HepG2 (cell line): Measurements from ENCODE around the gene ONECUT3. TPM values are rescaled to one million over a fixed set of nuclear protein-coding genes. Genes with fewer than 3 reads are reported as not detected.
A peak's percentile ranks its signal among the peaks of the same experiment; 100 is the strongest.

Experiments used
- ATAC-seq: fragments of 200-7000 bp; cut with Tn5 transposase; 3 replicates; pipeline ENCODE4 v1.9.1; 2020; ENCODE audit warnings: mild to moderate bottlenecking, moderate library complexity
- BruUV-seq: library from RNA; stranded (reverse); fragments of 400-500 nt; replicated peaks from 2 replicates; lab custom pipeline; 2021; lab: Mats Ljungman, UMichigan
- CTCF ChIA-PET: fragments of 300-600 bp; formaldehyde crosslinking; extraction: SDS; loops from one replicate; lab custom pipeline; 2021; ENCODE audit warnings: low total read pairs, inconsistent platforms, low intra/inter-chr PET ratio; lab: Yijun Ruan, JAX
- POLR2A ChIA-PET: fragments of 350-600 bp; sonication (Branson Sonifier 250); formaldehyde crosslinking; loops from one replicate; lab custom pipeline; 2020; ENCODE audit warnings: antibody characterized with exemption, inconsistent platforms; lab: Yijun Ruan, JAX
- DNase-seq: peaks from one replicate; pipeline ENCODE4 v3.0.0-alpha.2; 2015; ENCODE audit warnings: low spot score
- FAIRE-seq: peaks from 3 replicates; lab custom pipeline; 2011; peaks lifted over from hg19 to GRCh38; lab: Jason Lieb, UNC
- H2AFZ ChIP-seq: one replicate; pipeline ENCODE4 v1.6.1; 2011; ENCODE audit warnings: low read length, inconsistent platforms
- H3K27ac ChIP-seq: fragments of 300-600 bp; 3 replicates; pipeline ENCODE4 v1.8.0; 2011; ENCODE audit warnings: mixed run types, mild to moderate bottlenecking, mixed read lengths, low read length, inconsistent platforms; ENCODE audit not compliant: insufficient read depth; ENCODE audit errors: extremely low read length
- H3K27me3 ChIP-seq, 2 experiments: fragments of 200-600 bp in 1 of 2; 2 replicates in 1 of 2; 3 replicates in 1 of 2; pipeline versions ENCODE4 v1.6.0 to v1.8.0; 2011; ENCODE audit warnings: low read length in 2 of 2, mild to moderate bottlenecking in 2 of 2, moderate library complexity in 2 of 2, inconsistent platforms in 1 of 2; ENCODE audit not compliant: insufficient read depth in 2 of 2, control insufficient read depth in 1 of 2
- H3K36me3 ChIP-seq, 2 experiments: fragments of 200-600 bp in 1 of 2; replicated peaks in 1 of 2; 2 replicates in 1 of 2; 3 replicates in 1 of 2; pipeline versions ENCODE4 v1.5.1 to v1.8.0; 2011; ENCODE audit warnings: low read length in 2 of 2, inconsistent platforms in 1 of 2; ENCODE audit not compliant: insufficient read depth in 2 of 2, control insufficient read depth in 1 of 2
- H3K4me1 ChIP-seq: 2 replicates; pipeline ENCODE4 v1.5.1; 2012; ENCODE audit warnings: low read length, inconsistent platforms; ENCODE audit not compliant: insufficient read depth
- H3K4me2 ChIP-seq: 2 replicates; pipeline ENCODE4 v1.6.0; 2011; ENCODE audit warnings: low read depth, low read length, inconsistent platforms
- H3K4me3 ChIP-seq, 3 experiments: fragments of 200-600 bp in 1 of 3; sonication (generic), shearing (Covaris generic) in 1 of 3; replicated peaks in 1 of 3; 2 replicates each; pipeline ENCODE4 v1.5.1; 2011 to 2016; ENCODE audit warnings: low read length in 3 of 3, inconsistent platforms in 2 of 3, low read depth in 2 of 3, mild to moderate bottlenecking in 2 of 3, control low read depth in 1 of 3, mixed read lengths in 1 of 3; ENCODE audit not compliant: insufficient read depth in 1 of 3
- H3K79me2 ChIP-seq: one replicate; pipeline ENCODE4 v1.6.1; 2011; ENCODE audit warnings: low read length, inconsistent platforms; ENCODE audit not compliant: insufficient read depth
- H3K9ac ChIP-seq: 2 replicates; pipeline ENCODE4 v1.6.0; 2011; ENCODE audit warnings: mild to moderate bottlenecking, low read depth, low read length, inconsistent platforms; ENCODE audit not compliant: insufficient read depth
- H3K9me3 ChIP-seq: 2 replicates; pipeline ENCODE4 v1.5.1; 2012; ENCODE audit warnings: mild to moderate bottlenecking, low read length
- H4K20me1 ChIP-seq: 2 replicates; pipeline ENCODE4 v1.6.0; 2011; ENCODE audit warnings: inconsistent platforms, mild to moderate bottlenecking, low read length, moderate library complexity; ENCODE audit not compliant: insufficient read depth
- FOSL2 ChIP-seq: sonication (generic); formaldehyde crosslinking; IDR thresholded peaks from 2 replicates; pipeline ENCODE4 v1.4.0; 2020; ENCODE audit warnings: missing genetic modification reagents
- MXI1 ChIP-seq: IDR thresholded peaks from 3 replicates; pipeline ENCODE4 v1.6.1; 2012; ENCODE audit warnings: low read depth, low read length, inconsistent platforms, borderline replicate concordance
- SOX13 ChIP-seq, 3 experiments: fragments of 450-650 bp in 1 of 3; sonication (generic) in 1 of 3; formaldehyde crosslinking in 1 of 3; IDR thresholded peaks in 2 of 3; conservative IDR thresholded peaks in 1 of 3; 2 replicates each; pipeline versions ENCODE4 v1.5.0 to v1.6.1; 2016 to 2020; ENCODE audit warnings: antibody characterized with exemption in 1 of 3, mild to moderate bottlenecking in 1 of 3, missing compliant biosample characterization in 1 of 3, missing genetic modification reagents in 1 of 3, moderate library complexity in 1 of 3
- ZNF180 ChIP-seq: sonication (generic); formaldehyde crosslinking; IDR thresholded peaks from 2 replicates; pipeline ENCODE4 v1.4.0; 2020; ENCODE audit warnings: low read depth, missing genetic modification reagents, borderline replicate concordance
- ZNF263 ChIP-seq: sonication (generic); formaldehyde crosslinking; IDR thresholded peaks from 2 replicates; pipeline ENCODE4 v1.4.0; 2020; ENCODE audit warnings: missing genetic modification reagents
- WGBS: methylation state at CpG from one replicate; pipeline ENCODE4 v1.1.6; 2017; ENCODE audit warnings: low lambda C conversion rate; 5-methylcytosine and 5-hydroxymethylcytosine counted together
- in situ Hi-C: cut with HindIII; loops from 2 replicates; pipeline ENCODE4 v1.10.0; 2017; ENCODE audit warnings: low pct_unique_long_range_greater_than_20kb; ENCODE audit not compliant: extremely low pct_ligation_motif_present
- intact Hi-C: fragments of 100-400 bp; cut with micrococcal nuclease; formaldehyde crosslinking; loops from one replicate; pipeline ENCODE4 v1.10.0; 2022; ENCODE audit not compliant: unreplicated experiment
- polyA plus RNA-seq, 8 experiments: library from polyadenylated mRNA; depleted of rRNA in 3 of 8; stranded (reverse) in 7 of 8; unstranded in 1 of 8; fragments of >200 nt; fragmentation: Illumina TruSeq in 4 of 8; extraction: Trizol in 4 of 8; gene quantifications; 2 replicates each; pipeline versions ENCODE4 v1.2.1 to v1.2.3, GENCODE V29; 2011 to 2016; ENCODE audit warnings: low read depth in 4 of 8, missing spikeins in 1 of 8, mixed read lengths in 1 of 8; ENCODE audit not compliant: insufficient read depth in 1 of 8
- total RNA-seq, 5 experiments: library from RNA; depleted of rRNA; stranded (reverse); fragments of >200 nt; fragmentation: Illumina TruSeq; extraction: Trizol; gene quantifications; 2 replicates each; pipeline ENCODE4 v1.2.3, GENCODE V29; 2016; ENCODE audit warnings: low read depth in 1 of 5
- TF ChIP-seq, protein P1 (sequence below): sonication (generic); formaldehyde crosslinking; IDR thresholded peaks from 2 replicates; pipeline ENCODE4 v1.4.0; 2020; ENCODE audit warnings: missing genetic modification reagents
- TF ChIP-seq, protein P2 (sequence below): sonication (generic); formaldehyde crosslinking; IDR thresholded peaks from 2 replicates; pipeline ENCODE4 v1.4.0; 2020; ENCODE audit warnings: missing genetic modification reagents, borderline replicate concordance

The ONECUT3 gene
- total and polyA plus RNA-seq, 2 of the 13 experiments (the other 11 are each of a cell fraction or from before 2014, with no cell fraction given) = under 0.01 TPM; not detected in 1

DNA sequence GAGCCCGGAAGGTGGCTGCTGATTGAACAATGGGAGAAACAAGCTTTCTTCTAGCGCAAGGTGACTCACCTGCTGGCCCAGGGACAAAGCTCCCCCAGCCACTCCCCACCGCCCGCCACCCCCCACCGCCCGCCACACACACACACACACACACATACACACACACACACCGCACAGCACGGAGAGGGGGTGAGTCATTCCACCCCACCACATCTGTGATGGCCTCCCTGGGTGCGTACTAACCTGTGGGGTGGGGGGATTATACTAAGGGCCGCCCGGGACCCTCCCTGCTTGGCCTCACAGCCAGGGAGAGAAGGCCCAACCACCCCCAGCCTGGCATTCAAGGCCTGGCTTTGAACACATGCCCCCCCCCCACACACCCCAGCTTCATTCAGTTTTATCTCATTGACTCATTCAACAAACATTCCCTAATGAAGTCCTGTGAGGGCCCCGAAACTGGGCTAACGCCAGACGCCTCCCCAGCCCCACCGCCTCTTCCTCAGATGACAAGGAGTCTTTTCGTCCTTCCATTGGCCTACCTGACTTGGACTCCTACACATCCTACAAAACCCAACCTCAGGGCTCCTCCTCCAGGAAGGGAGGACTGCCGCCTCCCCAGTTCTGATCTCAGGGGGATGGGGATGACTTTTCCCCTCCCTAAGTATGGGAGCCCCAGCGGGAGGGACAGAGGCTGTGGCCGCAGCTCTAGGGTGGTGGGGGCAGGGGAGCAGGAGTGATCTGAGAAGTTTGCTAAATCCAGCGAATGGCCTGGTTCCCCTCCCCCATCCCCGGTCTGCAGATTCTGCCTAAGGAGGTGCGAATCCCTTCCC is 5.8 kb upstream of the ONECUT3 start:
- no peak overlapping the region for H2AFZ ChIP-seq
- BruUV-seq = no TSS peak
- FAIRE-seq = no peak
- no peak overlapping the region for H3K9ac ChIP-seq
- H3K27me3 ChIP-seq = peaks cover 15 to 74% of the 10 kb centered on the region in 2 experiments
- no peaks in the 10 kb centered on the region for H3K36me3 ChIP-seq
- H3K4me2 ChIP-seq = 0 out of 2 replicates have a peak overlapping the region, but pooled peaks have one; percentile 27
- in situ Hi-C loops = no loop called here
- no peaks in the 10 kb centered on the region; the same call in 1 of the 2 replicates for H4K20me1 ChIP-seq
- 0 out of 2 replicates have a peak, but pooled peaks cover 12% of the 10 kb centered on the region for H3K4me1 ChIP-seq
- intact Hi-C loops = no loop called here
- 6% methylated on average over 12 of the region's 22 CpGs for WGBS
- ChIA-PET CTCF (no interaction called here), POLR2A (interaction anchor here (1.1 kb wide), 1 partner anchor 157 kb away, joined by 3 read pairs; no protein-coding TSS in a partner anchor)
- H3K79me2 ChIP-seq = no peaks in the 10 kb centered on the region
- ATAC-seq = peak; percentile 18; the same call in 2 of the 3 replicates
- peak; percentile 66 for DNase-seq
- no peak overlapping the region for H3K27ac ChIP-seq
- H3K4me3 ChIP-seq = 0 out of 6 replicates have a peak overlapping the region, but pooled peaks of 1 of the 3 experiments have one; percentile 10
- H3K9me3 ChIP-seq = no peaks in the 10 kb centered on the region
- TF ChIP-seq MXI1 = no peak
- no peak for TF ChIP-seq SOX13 (IDR thresholded peaks at IDR 0.05)
- TF ChIP-seq SOX13 (CRISPR knock-in tag; conservative IDR thresholded peaks at IDR 0.05 in 1 of 2, IDR thresholded peaks at IDR 0.05 in 1 of 2) = 0 out of 4 replicates have a peak, but pooled peaks of 1 of the 2 experiments have one; percentile 19
- no peak for TF ChIP-seq ZNF180 (CRISPR knock-in tag)
- TF ChIP-seq, protein P1, sequence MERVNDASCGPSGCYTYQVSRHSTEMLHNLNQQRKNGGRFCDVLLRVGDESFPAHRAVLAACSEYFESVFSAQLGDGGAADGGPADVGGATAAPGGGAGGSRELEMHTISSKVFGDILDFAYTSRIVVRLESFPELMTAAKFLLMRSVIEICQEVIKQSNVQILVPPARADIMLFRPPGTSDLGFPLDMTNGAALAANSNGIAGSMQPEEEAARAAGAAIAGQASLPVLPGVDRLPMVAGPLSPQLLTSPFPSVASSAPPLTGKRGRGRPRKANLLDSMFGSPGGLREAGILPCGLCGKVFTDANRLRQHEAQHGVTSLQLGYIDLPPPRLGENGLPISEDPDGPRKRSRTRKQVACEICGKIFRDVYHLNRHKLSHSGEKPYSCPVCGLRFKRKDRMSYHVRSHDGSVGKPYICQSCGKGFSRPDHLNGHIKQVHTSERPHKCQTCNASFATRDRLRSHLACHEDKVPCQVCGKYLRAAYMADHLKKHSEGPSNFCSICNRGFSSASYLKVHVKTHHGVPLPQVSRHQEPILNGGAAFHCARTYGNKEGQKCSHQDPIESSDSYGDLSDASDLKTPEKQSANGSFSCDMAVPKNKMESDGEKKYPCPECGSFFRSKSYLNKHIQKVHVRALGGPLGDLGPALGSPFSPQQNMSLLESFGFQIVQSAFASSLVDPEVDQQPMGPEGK (CRISPR knock-in tag) = peak; percentile 55; the same call in 1 of the 2 replicates
- peak; percentile 74 for TF ChIP-seq FOSL2 (CRISPR knock-in tag)
- peak; percentile 79 for TF ChIP-seq ZNF263 (CRISPR knock-in tag)
- TF ChIP-seq, protein P2, sequence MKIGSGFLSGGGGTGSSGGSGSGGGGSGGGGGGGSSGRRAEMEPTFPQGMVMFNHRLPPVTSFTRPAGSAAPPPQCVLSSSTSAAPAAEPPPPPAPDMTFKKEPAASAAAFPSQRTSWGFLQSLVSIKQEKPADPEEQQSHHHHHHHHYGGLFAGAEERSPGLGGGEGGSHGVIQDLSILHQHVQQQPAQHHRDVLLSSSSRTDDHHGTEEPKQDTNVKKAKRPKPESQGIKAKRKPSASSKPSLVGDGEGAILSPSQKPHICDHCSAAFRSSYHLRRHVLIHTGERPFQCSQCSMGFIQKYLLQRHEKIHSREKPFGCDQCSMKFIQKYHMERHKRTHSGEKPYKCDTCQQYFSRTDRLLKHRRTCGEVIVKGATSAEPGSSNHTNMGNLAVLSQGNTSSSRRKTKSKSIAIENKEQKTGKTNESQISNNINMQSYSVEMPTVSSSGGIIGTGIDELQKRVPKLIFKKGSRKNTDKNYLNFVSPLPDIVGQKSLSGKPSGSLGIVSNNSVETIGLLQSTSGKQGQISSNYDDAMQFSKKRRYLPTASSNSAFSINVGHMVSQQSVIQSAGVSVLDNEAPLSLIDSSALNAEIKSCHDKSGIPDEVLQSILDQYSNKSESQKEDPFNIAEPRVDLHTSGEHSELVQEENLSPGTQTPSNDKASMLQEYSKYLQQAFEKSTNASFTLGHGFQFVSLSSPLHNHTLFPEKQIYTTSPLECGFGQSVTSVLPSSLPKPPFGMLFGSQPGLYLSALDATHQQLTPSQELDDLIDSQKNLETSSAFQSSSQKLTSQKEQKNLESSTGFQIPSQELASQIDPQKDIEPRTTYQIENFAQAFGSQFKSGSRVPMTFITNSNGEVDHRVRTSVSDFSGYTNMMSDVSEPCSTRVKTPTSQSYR (CRISPR knock-in tag) = peak; percentile 30; the same call in 1 of the 2 replicates
